ENCODE measurements around the gene EHD1.
"Not testable (repeated sequence)": the region's sequence is repeated elsewhere in the genome, so short reads cannot be mapped to it uniquely, and the experiment has no call there.

EHD1 gene

DNA sequence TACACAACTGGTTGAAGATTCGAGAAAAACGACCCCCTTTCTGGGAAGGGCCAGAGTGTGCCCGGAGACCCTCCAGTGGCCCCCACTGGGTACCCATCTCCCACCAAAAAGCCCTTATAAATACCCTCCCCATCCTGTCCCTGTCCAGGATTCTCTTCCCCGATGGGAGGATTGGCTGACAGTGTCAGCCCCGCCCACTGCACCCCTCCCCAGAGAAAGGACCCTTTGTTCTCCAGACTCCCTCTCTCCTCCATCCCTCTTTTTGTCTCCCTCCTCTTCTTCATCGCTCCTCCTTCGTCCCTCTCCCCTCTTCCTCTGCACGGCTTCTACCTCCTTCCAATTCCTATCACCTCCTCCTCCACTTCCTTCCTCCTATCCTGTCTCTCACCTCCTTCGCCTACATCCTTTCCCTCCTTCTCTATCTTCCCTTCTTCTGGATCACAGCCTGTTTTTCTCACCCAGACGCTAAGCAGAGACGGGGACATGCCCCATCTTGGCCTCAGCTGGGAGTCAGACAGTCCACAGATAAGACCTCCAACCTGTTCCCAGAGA lies 54.8 kb downstream of the EHD1 start:
- no peak for DNase-seq

DNA sequence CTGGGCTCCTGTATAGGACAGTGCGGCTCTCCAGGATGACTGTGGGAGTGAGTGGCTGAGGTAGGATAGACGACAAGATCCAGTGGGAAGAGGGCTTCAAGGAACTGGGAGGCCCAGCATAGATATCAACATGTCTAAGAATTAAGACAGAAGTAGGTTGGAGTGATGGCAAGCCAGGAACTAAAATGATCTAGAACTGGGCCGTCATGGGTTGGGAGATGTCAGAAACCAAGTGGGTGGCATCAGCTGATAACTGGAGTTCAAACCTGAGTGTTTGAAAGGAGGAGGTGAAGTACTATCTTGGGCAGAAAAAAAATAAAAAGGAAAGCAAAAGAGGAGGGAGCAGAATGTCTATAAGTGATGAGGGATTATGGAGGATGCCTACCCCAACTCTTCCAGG lies 60.9 kb downstream of the EHD1 start:
- no peak for DNase-seq

DNA sequence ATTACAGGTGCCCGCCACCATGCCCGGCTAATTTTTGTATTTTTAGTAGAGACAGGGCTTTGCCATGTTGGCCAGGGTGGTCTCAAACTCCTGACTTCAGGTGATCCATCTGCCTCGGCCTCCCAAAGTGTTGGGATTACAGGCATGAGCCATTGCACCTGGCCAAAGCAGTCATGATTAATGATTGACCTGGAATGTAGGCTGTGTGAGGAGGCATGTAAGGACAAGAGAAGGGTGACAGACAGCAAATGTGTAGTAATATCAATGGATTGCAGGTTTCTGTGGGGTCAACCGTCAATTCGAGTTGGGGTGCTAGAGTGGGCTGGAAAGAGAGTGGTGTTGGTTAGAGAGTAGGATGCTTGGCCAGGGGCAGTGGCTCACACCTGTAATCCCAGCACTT lies 63.0 kb downstream of the EHD1 start:
- DNase-seq = not testable (repeated sequence)

DNA sequence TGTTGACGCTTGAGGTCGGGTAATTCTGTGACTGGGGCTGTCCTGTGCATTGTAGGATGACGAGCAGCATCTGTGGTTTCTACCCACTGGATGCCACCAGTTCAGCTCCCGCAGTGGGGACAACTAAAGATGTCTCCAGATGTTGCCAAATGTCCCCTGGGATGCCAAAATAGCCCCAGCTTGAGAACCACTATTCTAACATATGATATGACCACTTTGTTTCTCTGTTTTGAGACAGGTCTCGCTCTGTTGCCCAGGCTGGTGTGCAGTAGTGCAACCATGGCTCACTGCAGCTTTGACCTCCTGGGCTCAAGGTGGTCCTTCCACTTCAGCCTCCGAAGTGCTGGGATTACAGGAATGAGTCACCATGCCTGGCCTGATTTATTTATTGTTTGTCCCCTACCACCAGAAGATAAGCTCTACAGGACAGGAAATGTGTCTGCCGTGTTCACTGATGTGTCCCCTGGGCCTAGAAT lies 63.7 kb downstream of the EHD1 start:
- DNase-seq = no peak

DNA sequence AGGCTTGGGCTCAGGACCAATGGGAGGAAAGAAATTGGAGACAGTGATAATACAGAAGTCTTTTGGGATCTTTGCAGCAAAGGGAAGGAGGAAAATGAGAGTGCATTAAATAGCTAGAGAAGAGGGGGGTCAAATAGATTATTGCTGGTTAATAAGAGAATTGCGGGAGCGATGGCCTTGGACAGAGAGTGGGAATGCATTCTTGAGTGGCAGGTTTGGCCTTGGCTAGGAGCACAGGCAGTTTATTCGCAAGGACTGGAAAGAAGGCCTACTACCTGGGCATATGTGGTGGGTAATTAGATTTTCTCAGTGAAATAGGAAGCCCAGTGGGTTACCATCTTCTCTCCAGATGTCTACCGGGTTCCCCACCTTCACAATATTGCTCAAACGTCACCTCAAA lies 64.6 kb downstream of the EHD1 start:
- no peak for DNase-seq

- DNase-seq = no peak
Measured at GRCh38 chr11:64810891-64811272, 67.5 kb downstream of the EHD1 start.

GRCh38 chr11:64810271-64810890 lies 68.0 kb downstream of the EHD1 start, which contains the start of gene MEN1:
MEN1 (minus strand) TSS chr11:64810551; CDS start chr11:64810109, 442 bp downstream.
- peak; percentile 71 to 79 for DNase-seq

GRCh38 chr11:64809781-64810241 lies 68.6 kb downstream of the EHD1 start:
- DNase-seq = no peak

DNA sequence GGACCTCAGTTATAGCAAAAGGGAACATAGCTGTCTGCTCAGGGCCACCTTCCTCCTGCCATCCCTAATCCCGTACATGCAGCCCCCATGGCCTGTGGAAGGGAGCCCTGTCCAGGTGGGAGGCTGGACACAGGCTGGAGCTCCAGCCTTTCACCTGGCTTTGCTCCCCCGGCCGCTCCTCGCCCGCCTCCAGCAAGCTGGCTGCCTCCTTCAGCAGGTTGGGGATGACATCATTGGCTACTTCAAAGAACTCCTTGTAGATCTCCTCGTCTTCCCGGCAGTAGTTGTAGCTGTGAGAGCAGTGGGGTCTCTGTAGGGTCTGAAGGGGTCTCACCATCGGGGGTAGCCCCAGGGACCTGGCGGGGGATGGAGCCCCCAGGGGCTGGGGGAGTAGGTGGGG lies 72.9 kb downstream of the EHD1 start:
- no peak for DNase-seq

DNA sequence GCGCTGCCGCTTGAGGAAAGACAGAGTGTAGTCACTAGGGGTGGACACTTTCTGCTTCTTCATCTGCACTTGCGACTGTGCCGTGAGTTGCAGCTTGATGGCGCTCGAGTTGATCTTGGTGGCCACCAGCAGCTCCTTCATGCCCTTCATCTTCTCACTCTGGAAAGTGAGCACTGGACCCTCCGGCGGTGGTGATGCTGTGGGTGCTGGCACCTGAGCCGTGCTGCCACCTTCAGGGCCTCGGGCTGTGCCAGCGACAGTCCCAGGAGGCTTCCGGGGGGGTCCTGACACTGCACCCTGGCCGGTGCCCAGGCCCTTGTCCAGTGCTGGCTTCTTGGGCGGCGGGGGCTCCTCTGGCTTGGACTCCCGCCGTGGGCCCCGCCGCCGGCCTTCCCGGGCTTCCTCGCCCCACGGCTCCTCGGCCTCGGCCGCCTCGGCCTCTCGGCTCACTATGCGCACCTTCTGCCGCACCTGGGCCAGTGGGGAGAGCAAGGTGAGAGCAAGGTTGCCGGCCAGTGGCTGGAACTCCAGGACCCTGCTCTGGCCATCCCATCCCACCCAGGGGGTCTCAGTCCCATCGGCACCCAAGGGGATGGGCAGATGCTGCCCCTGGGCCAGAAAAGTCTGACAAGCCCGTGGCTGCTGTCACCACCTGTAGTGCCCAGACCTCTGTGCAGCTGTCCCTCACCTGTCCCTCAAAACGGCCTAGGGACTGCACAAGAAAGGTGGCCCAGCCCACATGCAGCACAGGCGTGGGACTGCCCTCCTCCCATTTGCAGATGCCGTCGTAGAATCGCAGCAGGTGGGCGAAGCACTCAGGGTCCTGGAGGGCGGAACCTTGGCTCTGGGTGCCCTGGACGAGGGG lies 73.8 kb downstream of the EHD1 start:
- DNase-seq = no peak

DNA sequence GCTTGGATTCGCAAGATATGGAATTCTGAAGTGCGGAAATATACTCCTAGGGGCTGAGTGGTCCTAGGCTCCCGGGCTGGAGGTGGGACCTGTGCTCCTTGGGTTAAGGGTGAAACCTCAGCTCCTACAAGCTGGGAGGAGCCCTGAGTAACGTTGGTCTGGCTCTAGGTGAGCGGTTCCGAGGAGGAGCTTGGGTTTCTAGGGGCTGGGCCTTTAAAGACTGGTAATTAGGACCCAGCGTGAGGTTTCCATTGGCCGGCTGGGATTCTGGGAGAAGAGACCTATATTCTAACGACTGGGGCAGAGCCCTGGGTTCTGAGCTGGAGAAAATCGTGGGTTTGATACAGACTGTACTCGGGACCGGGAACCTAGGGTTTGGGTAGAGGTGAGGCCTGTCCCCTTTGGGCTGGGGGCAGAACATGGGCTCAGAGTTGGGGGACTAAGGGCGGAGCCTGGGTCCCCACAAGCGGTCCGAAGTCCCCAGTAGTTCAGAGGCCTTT lies 74.5 kb downstream of the EHD1 start:
- DNase-seq = no peak

DNA sequence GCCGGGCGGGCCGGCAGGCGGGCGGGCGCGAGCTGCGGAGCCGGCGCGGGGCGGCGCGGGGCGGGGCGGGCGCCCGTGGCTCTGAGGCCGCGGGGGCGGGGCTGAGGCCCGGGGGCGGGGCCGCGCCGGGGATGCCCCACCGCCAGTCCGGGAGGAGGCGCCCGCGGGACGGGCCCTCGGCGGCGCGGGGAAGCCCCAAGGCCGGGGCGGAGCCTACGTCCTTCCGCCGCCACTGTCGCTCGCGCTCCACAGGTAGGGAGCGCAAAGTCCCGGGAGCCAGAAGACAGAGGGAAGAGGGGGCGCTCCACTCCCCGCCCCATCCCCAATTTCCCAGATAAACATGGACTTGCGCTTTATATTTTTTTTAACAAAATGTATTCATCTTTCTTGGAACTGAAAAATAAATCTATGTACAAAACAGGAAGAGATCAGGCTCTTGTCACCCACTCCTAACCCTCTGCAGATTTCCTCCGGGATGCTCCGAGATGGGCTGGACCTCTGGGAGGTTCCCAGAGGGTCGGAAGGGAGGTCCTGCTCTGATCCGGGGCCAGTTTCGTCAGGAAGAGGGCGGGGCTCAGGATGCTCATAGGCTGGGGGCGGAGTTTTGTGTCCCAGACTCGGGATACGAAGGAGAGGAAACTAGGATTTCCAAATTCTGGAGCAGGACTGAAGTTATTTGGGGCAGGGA lies 75.1 kb downstream of the EHD1 start, which contains the start of gene MAP4K2:
Gene MAP4K2 (minus strand): TSS at position 57 of the 688 bp plus-strand sequence. CDS start 65 bp downstream, outside the sequence.
- DNase-seq = peak; percentile 80 to 86

DNA sequence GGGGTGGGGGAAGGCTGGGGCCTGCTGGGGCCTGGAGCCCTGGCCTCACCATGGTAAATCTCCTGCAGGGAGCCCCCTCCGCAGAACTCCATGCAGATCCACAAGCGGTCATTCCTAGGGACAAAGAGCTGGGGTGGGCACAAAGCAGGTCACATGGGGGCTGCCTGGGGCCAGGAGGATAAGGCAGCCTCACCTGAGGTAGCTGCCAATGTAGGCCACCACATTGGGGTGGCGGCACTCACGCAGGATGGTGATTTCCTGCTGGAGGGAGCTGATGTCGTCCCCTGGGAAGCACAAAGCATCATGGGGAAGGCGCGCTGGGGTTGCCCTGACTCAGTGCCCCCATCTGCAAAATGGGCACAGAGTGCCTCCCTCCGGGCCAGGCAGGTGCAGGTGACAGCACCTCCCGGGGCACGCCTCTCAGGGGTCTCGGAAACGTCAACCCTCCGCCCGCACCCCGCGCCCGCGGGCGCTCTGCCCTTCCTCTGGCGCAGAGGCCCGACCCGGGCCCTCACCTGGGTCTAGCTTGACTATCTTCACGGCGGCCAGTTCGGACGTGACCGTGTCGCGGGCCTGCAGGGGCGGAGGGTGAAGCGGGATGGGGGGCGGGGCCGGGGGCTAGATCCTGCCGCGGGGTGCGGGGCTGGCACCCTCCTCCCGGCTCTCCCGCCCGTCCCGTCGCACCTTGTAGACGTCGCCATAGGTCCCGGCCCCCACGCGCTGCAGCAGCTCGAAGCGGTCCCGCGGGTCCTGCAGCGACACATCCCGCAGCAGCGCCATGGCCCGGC lies 75.9 kb downstream of the EHD1 start:
- peak; percentile 35 to 40 for DNase-seq
